Tibial nerve (tissue), 3 donors: ENCODE data around the gene CYYR1.

Source experiments
- POLR2A ChIP-seq, 2 donors: fragments of 450-650 bp; IDR thresholded peaks; one replicate each; pipeline ENCODE4 v1.6.1; 2017; ENCODE audit warnings: antibody characterized with exemption in 2 of 2, mild to moderate bottlenecking in 2 of 2, moderate library complexity in 2 of 2
- TF ChIP-seq, protein P1 (sequence below), 5 experiments: fragments of 200-600 bp in 3 of 5; fragments of 450-650 bp in 2 of 5; sonication (generic) in 3 of 5; IDR thresholded peaks; one replicate each; pipeline ENCODE4 v1.5.1; 2016 to 2019; ENCODE audit warnings: antibody characterized with exemption in 5 of 5, mild to moderate bottlenecking in 3 of 5, moderate library complexity in 2 of 5

DNA sequence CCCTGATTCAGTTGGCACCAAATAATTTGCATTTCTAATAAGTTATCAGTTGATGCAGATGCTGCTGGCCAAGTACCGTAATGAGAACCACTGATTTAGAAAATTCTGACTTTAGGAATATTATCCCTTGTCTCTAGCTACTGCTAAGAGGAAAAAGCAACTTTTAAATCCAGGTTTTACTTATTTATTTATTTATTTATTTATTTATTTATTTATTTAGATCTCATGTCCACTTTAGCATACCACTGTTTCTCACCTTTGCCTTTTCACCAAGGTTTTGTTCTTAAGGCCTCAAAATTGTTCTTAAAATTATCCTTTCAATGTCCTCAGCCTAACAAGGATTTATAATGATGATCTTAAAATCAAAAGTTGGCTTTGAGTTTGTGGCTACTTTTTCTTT is 8.7 kb upstream of the CYYR1 start:
- TF ChIP-seq, protein P1, sequence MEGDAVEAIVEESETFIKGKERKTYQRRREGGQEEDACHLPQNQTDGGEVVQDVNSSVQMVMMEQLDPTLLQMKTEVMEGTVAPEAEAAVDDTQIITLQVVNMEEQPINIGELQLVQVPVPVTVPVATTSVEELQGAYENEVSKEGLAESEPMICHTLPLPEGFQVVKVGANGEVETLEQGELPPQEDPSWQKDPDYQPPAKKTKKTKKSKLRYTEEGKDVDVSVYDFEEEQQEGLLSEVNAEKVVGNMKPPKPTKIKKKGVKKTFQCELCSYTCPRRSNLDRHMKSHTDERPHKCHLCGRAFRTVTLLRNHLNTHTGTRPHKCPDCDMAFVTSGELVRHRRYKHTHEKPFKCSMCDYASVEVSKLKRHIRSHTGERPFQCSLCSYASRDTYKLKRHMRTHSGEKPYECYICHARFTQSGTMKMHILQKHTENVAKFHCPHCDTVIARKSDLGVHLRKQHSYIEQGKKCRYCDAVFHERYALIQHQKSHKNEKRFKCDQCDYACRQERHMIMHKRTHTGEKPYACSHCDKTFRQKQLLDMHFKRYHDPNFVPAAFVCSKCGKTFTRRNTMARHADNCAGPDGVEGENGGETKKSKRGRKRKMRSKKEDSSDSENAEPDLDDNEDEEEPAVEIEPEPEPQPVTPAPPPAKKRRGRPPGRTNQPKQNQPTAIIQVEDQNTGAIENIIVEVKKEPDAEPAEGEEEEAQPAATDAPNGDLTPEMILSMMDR (IDR thresholded peaks at IDR 0.05) = no peak
- TF ChIP-seq POLR2A (IDR thresholded peaks at IDR 0.05) = no peak
